Fibroblast of pulmonary artery (primary cell): Measurements from ENCODE around the gene FBF1.

Source experiments
- DNase-seq: peaks from one replicate; pipeline ENCODE4 v3.0.0-alpha.2; 2010; ENCODE audit warnings: low read depth
- H3K4me3 ChIP-seq: replicated peaks from 2 replicates; pipeline ENCODE4 v1.5.1; 2011; ENCODE audit warnings: low read depth, mild to moderate bottlenecking, control low read depth, low read length, moderate library complexity
- CTCF ChIP-seq: IDR thresholded peaks from 2 replicates; pipeline ENCODE4 v1.5.1; 2011; ENCODE audit warnings: mild to moderate bottlenecking, control low read depth, low read length, inconsistent platforms; ENCODE audit errors: missing control alignments

FBF1 gene

GRCh38 chr17:75965468-75965867, 24.6 kb upstream of the FBF1 start:
- no peak for DNase-seq
- TF ChIP-seq CTCF: no peak
- no peak overlapping the region for H3K4me3 ChIP-seq

GRCh38 chr17:75959839-75960511, 19.1 kb upstream of the FBF1 start:
- H3K4me3 ChIP-seq: no peak overlapping the region
- no peak for DNase-seq
- TF ChIP-seq CTCF: no peak

- no peak overlapping the region for H3K4me3 ChIP-seq
- DNase-seq: peak; percentile 14
- no peak for TF ChIP-seq CTCF
These were observed 18.4 kb upstream of the FBF1 start for GRCh38 chr17:75959051-75959838.

GRCh38 chr17:75950855-75951554, 10.2 kb upstream of the FBF1 start:
- TF ChIP-seq CTCF: no peak
- peak; percentile 18 for DNase-seq
- no peak overlapping the region for H3K4me3 ChIP-seq

- no peak for DNase-seq
- H3K4me3 ChIP-seq: no peak overlapping the region
- TF ChIP-seq CTCF: no peak
These were observed 9.6 kb upstream of the FBF1 start for GRCh38 chr17:75950421-75950820.

GRCh38 chr17:75945211-75945610, 4.4 kb upstream of the FBF1 start:
- TF ChIP-seq CTCF: no peak
- DNase-seq: no peak
- no peak overlapping the region for H3K4me3 ChIP-seq
